Measurements from ENCODE around the gene U2AF2.

U2AF2 gene

DNA sequence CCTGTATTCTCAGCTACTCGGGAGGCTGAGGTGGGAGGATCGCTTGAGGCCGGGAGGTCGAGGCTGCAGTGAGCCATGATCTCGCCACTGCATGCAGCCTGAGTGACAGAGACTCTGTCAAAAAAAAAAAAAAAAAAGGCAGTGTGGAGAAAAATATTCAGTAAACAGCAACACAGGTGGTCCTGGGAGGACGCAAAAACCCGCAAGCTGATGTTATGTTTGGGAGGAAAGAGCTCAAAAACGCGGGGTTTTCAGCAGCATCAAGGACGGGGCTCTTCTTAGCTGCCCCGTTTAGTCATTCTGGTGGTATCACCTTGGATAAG is 29.9 kb upstream of the U2AF2 start:
- FAIRE-seq (no peak), DNase-seq (ENCODE audit: insufficient read length, low spot score) (no peak)
- no peak for TF ChIP-seq POLR2A (IDR thresholded peaks at IDR 0.05; ENCODE audit: low read depth, low read length)

DNA sequence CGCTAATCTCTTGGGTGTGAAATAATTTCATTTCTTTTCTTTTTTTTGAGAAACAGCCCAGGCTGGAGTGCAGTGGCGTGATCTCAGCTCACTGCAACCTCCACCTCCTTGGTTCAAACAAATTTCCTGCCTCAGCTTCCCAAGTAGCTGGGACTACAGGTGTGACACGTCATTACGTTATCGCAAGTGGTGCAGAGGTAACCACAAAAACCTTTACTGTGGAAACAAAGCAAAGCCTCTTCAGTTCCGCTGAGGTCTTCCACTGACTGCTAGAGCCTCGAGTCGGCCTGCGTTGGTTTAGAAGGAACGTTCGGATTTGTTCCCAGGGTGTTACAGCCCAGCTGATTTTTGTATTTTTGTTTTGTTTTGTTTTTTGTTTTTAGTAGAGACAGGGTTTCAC is 28.5 kb upstream of the U2AF2 start:
- no peak for TF ChIP-seq POLR2A (IDR thresholded peaks at IDR 0.05; ENCODE audit: low read depth, low read length)
- no peak for DNase-seq (ENCODE audit: insufficient read length, low spot score)
- FAIRE-seq: no peak

DNA sequence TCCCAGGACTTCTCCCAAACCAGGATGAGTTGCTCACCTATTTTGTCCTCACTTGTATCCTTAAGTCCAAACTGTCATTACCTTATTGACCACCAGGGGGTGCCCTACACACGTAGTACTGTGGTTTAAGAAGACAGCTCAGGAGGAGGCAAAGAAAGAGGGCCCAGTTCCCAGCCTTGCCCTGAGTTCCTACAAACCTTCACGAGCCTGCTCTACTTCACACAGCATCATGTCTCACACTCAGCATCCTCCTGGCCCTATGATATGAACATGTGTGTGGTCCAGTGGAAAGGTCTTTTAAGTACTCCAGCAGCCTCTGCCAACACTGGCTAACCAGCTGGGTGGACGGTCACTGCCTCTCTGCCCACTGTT is 22.4 kb upstream of the U2AF2 start:
- no peak for TF ChIP-seq POLR2A (IDR thresholded peaks at IDR 0.05; ENCODE audit: low read depth, low read length)
- FAIRE-seq (no peak), DNase-seq (ENCODE audit: insufficient read length, low spot score) (peak; percentile 86)

DNA sequence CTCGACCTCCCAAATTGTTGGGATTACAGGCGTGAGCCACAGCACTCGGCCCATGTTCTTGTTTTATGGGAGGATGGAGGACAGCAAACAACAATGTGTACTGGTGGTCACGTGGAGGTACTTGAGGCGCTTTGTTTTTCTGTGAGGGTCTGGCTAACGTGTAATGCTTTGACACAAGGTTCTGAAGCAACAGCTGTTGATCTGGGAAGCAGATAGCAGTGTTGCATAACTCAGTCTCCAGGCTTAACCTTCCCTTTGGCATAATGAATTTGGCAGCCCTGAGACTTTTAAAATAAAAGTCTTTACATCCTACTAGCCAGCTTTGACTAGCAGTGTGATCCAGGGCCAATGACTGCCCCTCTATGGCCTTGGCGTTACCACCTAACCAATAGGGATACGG is 21.0 kb upstream of the U2AF2 start:
- TF ChIP-seq POLR2A (IDR thresholded peaks at IDR 0.05; ENCODE audit: low read depth, low read length): no peak
- DNase-seq (ENCODE audit: insufficient read length, low spot score) (no peak), FAIRE-seq (no peak)

DNA sequence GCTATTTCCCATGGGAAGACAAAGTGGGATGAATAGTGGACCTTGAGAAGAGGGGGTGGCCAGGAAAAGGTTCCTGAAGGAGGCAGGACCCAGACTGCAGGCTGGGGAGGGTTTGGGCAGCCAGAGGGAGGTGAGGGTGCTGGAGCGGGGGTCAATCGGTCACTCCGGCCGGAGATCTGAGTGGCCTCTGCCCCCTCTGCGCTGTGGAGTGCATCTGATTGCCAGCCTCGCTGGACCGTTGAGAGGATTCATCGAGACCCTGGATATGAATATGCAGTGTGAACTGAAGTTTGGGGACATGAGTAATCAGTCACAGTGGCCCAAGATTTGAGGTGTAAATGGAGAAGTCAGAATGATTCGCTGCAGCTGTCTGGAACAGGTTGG is 19.5 kb upstream of the U2AF2 start:
- no peak for TF ChIP-seq POLR2A (IDR thresholded peaks at IDR 0.05; ENCODE audit: low read depth, low read length)
- no peak for DNase-seq (ENCODE audit: insufficient read length, low spot score)
- no peak for FAIRE-seq

DNA sequence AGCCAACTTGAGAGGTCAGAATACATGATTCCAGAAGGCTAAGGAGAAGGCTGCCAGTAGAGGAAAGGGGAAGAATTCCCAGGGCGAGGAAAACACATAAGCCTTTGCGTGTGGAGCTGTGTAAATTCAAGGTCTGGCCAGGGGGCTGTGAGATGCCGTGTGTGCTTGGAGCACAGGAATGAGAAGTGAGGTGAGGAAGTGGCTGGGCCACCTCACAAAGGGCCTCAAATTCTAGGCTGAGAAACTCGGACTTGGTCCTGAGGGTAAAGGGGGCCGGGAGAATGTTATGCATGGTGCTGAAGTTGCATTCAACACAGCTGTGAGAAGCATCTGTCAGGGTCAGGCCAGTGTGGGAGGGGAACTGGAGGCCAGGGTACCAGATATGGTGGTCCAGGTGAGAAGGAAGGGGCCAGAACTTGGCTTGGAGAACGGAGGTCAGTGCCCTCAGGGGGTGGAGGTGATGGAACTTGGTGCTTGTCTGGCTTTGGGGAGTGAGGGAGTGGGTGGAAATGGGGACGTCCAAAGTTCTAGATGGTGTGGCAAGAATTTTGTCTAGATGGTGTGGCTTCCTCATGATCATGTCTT is 18.9 kb upstream of the U2AF2 start:
- FAIRE-seq (no peak), DNase-seq (ENCODE audit: insufficient read length, low spot score) (no peak)
- no peak for TF ChIP-seq POLR2A (IDR thresholded peaks at IDR 0.05; ENCODE audit: low read depth, low read length)

DNA sequence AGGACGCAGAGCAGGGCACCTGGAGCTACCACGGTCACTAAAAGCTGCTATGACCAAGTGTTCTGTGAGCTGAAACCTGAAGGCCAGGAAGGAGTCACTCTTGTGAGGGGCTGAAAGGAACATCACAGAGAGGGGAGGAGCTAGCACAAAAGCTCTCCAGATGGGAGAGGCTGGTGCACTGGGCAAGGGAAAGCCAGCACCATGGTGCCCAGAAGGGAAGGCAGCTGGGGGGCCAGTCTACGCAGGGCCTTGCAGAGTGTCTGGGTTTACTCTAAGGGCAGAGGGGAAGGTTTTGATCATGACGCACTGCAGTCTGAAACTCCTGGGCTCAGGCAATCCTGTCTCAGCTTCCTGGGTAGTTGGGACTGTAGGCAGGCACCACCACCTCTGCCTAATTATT is 18.1 kb upstream of the U2AF2 start:
- no peak for FAIRE-seq
- DNase-seq (ENCODE audit: insufficient read length, low spot score): no peak
- TF ChIP-seq POLR2A (IDR thresholded peaks at IDR 0.05; ENCODE audit: low read depth, low read length): no peak

DNA sequence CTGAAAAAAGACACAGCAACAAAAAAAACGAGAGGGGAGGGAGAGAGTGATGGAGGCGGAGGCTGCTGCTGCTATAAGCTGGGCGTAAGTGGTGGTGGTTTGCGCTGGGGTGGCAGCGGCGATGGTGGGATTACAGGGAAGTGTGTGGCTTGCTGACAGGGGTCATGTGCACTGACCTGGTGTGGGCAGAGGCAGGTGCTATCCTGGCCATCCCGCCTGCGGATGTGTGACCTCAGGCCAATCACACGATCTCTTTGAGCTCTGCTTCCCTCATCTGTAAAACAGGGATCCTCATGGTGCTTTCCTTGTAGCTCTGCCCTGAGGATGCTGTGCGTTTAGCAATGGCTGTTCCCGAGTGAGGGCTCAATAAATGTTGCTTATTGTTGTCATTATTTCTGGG is 17.3 kb upstream of the U2AF2 start:
- FAIRE-seq: no peak
- DNase-seq (ENCODE audit: insufficient read length, low spot score): no peak
- no peak for TF ChIP-seq POLR2A (IDR thresholded peaks at IDR 0.05; ENCODE audit: low read depth, low read length)

DNA sequence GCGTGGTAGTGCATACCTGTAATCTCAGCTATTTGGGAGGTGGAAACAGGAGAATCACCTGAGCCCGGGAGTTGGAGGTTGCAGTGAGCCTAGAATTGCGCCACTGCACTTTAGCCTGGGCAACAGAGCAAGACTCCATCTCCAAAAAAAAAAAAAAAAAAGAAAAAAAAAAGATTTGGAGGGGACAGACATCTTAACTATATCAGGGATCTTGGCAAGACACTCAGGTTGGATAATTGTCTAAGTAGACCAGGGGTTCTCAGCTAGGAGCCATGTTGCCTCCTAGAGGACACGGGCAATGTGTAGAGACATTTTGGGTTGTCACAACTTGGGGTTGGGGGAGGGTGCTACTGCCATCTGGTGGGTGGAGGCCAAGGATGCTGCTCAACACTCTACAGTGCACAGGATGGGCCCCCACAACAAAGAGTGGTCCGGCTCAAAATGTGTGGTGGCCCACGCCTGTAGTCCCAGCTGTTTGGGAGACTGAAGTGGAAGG is 15.9 kb upstream of the U2AF2 start:
- TF ChIP-seq POLR2A (IDR thresholded peaks at IDR 0.05; ENCODE audit: low read depth, low read length): no peak
- DNase-seq (ENCODE audit: insufficient read length, low spot score) (no peak), FAIRE-seq (no peak)

DNA sequence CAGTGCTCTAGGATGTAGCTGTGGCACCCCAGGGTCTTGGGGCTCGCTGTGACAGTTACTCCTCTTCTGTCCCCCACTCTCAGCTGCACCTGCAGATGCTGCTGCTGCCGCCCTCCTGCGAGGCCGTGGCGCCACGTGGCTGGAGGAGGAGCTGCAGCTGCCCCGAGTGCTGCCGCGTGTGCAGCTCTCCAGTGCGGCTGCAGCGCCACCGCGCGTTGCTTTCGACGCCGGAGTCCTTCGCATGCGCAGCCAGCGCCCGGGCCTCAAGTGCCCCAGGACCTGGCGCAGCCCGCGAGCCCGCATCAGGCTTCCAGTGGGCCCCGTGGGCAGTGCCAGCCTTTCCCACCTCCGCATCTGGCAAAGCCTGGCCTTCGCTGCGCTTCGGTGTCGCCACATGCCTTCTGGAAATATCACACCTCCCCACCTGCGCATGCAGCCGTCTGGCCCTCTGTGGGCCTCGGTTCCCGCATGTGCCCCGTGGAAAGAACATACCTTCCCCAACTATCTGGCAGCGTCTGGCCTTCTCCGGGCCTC is 14.7 kb upstream of the U2AF2 start:
- peak; percentile 35; the same call in 1 of the 2 replicates for TF ChIP-seq POLR2A (IDR thresholded peaks at IDR 0.05; ENCODE audit: low read depth, low read length)
- FAIRE-seq: no peak
- DNase-seq (ENCODE audit: insufficient read length, low spot score): no peak

DNA sequence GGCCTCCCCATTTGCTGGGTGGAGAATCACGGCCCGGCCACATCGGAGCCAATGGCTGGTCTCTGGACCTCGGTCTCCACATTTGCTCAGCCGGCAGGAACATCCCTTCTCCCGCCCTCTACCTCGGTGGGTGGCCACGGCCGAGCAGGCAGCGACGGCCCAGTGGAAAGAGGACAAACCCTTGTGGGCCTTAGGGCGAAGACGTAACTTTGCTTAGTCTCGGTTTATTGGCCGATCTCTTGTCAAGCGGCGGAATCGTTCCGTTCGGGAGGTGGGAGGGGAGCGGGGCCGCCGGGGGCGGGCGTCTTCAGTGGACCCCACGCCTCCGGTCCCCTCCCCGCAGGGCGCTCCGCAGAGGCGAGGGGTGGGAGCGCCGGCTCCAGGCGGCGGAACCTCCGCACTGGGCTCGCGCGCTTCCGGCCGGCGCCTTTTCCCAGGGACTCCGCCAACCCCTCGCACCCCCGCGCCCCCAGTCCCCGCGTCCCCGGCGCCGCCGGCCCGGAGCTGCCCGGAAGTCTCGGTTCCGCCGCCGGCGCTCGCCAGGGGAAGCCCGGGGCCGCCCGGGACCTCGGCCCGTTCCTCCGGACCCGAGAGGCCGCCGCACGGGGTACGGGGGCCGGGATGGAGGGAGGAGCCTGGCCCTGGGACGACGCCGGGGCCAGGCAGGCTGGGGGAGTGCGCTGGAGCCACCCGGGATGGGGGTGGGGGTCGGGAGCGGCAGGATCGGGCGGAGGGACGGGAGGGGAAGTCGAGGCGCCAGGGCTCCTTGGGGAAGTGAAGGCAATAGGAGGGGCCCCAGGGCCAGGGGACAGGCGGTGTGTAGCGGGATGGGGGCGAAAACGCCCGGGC is 14.0 kb upstream of the U2AF2 start, which contains the start of gene ZNF580:
TSS of gene ZNF580 (plus strand) at position 426 of the 849 bp plus-strand sequence. CDS start 1,507 bp downstream, outside the sequence.
- no peak for FAIRE-seq
- TF ChIP-seq POLR2A (IDR thresholded peaks at IDR 0.05; ENCODE audit: low read depth, low read length): peak; percentile 42; the same call in 1 of the 2 replicates
- DNase-seq (ENCODE audit: insufficient read length, low spot score): peak; percentile 94

DNA sequence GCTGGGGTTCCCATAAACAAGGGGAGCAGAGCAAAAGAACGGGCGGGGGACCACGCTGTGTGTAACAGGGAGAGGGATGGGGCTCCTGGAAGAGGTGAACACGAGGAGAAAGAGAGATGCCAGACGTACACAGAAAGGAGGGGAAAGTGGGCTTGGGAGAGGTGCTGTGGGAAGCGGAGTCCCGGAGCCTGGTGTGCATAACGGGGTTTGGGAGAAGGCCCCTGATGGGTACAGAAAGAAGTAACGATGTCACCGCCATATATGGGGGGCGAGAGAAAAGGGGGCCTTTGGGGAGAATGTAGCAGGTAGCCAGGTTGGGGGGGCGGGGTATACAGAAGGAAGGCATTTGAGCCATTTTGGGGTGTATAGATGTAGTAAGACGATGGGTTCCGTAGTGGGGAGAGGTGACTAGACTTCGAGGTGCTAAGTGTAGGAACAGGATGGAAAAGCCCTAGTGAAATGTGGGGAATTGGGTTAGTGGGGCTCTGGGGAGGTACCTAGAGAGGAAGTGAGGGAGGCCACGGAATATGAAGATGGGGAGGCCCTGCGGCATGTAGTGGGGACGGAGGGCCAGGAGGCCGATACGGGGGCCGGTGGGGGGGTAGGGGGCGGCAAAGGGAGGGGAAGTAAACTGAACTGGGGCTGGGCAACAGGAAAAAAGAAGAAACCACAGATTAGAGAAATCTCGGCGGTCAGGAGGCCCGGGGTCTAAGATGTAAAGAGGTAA is 13.2 kb upstream of the U2AF2 start:
- DNase-seq (ENCODE audit: insufficient read length, low spot score): peak; percentile 95
- peak; percentile 7; the same call in 1 of the 2 replicates for TF ChIP-seq POLR2A (IDR thresholded peaks at IDR 0.05; ENCODE audit: low read depth, low read length)
- FAIRE-seq: no peak

DNA sequence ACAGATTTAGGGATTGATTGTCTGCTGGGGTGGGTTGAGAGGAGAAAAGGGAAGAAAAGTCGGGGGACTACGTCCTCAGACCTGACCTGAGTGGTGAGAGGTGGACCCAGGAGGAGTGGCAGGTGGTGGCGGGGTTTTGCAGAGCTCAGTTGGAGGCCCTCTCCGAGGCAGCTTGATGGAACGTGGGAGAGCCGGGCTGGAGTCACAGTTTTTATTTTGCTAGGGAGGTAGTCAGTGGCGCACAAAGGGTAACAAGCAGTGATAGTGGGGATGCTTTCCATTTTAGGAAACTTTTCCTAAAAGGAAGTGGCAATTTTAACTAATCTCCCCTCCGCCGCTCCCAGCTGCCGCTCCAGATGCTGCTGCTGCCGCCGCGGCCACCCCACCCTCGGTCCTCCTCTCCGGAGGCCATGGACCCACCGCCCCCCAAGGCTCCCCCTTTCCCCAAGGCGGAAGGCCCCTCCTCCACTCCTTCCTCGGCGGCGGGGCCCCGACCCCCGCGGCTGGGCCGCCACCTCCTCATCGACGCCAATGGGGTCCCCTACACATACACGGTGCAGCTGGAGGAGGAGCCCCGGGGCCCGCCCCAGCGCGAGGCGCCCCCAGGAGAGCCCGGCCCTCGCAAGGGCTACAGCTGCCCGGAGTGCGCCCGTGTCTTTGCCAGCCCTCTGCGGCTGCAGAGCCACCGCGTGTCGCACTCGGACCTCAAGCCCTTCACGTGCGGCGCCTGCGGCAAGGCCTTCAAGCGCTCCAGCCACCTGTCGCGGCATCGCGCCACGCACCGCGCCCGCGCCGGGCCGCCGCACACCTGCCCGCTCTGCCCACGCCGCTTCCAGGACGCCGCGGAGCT is 12.5 kb upstream of the U2AF2 start:
- DNase-seq (ENCODE audit: insufficient read length, low spot score) (peak; percentile 82), FAIRE-seq (no peak)
- no peak; the same call in 1 of the 2 replicates for TF ChIP-seq POLR2A (IDR thresholded peaks at IDR 0.05; ENCODE audit: low read depth, low read length)
